Endodermal cell (in vitro differentiated cells): Measurements from ENCODE around the gene C1R. TPM values are rescaled to one million over a fixed set of nuclear protein-coding genes. Genes with fewer than 3 reads are reported as not detected.

Experiments used
- DNase-seq: peaks from one replicate; pipeline ENCODE4 v3.0.0-alpha.2; 2017
- H3K27ac ChIP-seq: 2 replicates; pipeline ENCODE4 v1.5.1; 2013; ENCODE audit warnings: mild to moderate bottlenecking, low read depth, low read length, moderate library complexity
- H3K27me3 ChIP-seq: 2 replicates; pipeline ENCODE4 v1.6.1; 2013; ENCODE audit warnings: mild to moderate bottlenecking, low read length, moderate library complexity; ENCODE audit not compliant: insufficient read depth, control insufficient read depth, poor library complexity, severe bottlenecking
- H3K36me3 ChIP-seq: 2 replicates; pipeline ENCODE4 v1.7.0; 2013; ENCODE audit warnings: mild to moderate bottlenecking, low read length, moderate library complexity; ENCODE audit not compliant: control insufficient read depth, insufficient read depth
- H3K4me1 ChIP-seq: one replicate; pipeline ENCODE4 v1.7.0; 2013; ENCODE audit warnings: low read length; ENCODE audit not compliant: control insufficient read depth, insufficient read depth
- H3K4me3 ChIP-seq: 2 replicates; pipeline ENCODE4 v1.5.1; 2013; ENCODE audit warnings: mild to moderate bottlenecking, low read length, moderate library complexity
- H3K9ac ChIP-seq: 2 replicates; pipeline ENCODE4 v1.6.1; 2013; ENCODE audit warnings: mild to moderate bottlenecking, low read length, moderate library complexity; ENCODE audit not compliant: poor library complexity, severe bottlenecking; ENCODE audit errors: extremely low read depth
- H3K9me3 ChIP-seq: 2 replicates; pipeline ENCODE4 v1.6.1; 2013; ENCODE audit warnings: mild to moderate bottlenecking, low read length, moderate library complexity; ENCODE audit not compliant: control insufficient read depth
- H3K27ac Mint-ChIP-seq: 2 replicates; pipeline ENCODE4 v1.8.0; 2020; ENCODE audit warnings: mixed read lengths
- H3K27me3 Mint-ChIP-seq: 2 replicates; pipeline ENCODE4 v1.8.0; 2021; ENCODE audit warnings: mild to moderate bottlenecking, mixed read lengths; ENCODE audit not compliant: insufficient read depth
- H3K36me3 Mint-ChIP-seq: 2 replicates; pipeline ENCODE4 v1.8.0; 2020; ENCODE audit warnings: low read depth, mixed read lengths
- H3K4me1 Mint-ChIP-seq: 2 replicates; pipeline ENCODE4 v1.8.0; 2020; ENCODE audit warnings: mixed read lengths
- H3K4me3 Mint-ChIP-seq: 2 replicates; pipeline ENCODE4 v1.8.0; 2020; ENCODE audit warnings: mild to moderate bottlenecking, moderate library complexity, mixed read lengths
- H3K9me3 Mint-ChIP-seq: 2 replicates; pipeline ENCODE4 v1.8.0; 2020; ENCODE audit warnings: mild to moderate bottlenecking, mixed read lengths
- CTCF ChIP-seq: fragments of 200-600 bp; sonication (generic); conservative IDR thresholded peaks from 2 replicates; pipeline ENCODE4 v1.5.0; 2021; ENCODE audit warnings: antibody characterized with exemption, mild to moderate bottlenecking
- WGBS, 2 experiments: methylation state at CpG; one replicate each; pipeline versions ENCODE4 v1.1.5 to v1.1.7; 2013; ENCODE audit warnings: missing lambda C conversion rate in 2 of 2, mixed read lengths in 1 of 2; ENCODE audit not compliant: insufficient coverage in 1 of 2, insufficient read length in 1 of 2; 5-methylcytosine and 5-hydroxymethylcytosine counted together
- total RNA-seq, 2 donors: library from RNA; stranded (reverse); fragmentation: NEBNext Ultra II Directional in 1 of 2; extraction: Animal tissue kit (Norgen Biotek cat#: 25700) in 1 of 2; gene quantifications; 2 replicates in 1 of 2; 3 replicates in 1 of 2; pipeline ENCODE4 v1.2.1, GENCODE V29; 2021

C1R gene
- total RNA-seq, 2 donors from 2014 or later, result 3.9 TPM

- peak overlapping the region; percentile 92 for H3K27ac Mint-ChIP-seq
- peaks cover 61% of the 10 kb centered on the region for H3K4me1 Mint-ChIP-seq
- Histone ChIP-seq H3K9ac (peak overlapping the region; percentile 75), H3K4me3 (peak overlapping the region; percentile 88), H3K36me3 (no peaks in the 10 kb centered on the region), H3K27ac (no peak overlapping the region), H3K9me3 (no peaks in the 10 kb centered on the region), H3K4me1 (peaks cover 14% of the 10 kb centered on the region), H3K27me3 (no peaks in the 10 kb centered on the region)
- H3K9me3 Mint-ChIP-seq, result no peaks in the 10 kb centered on the region
- 81 to 94% methylated on average over 12 to 17 of the region's 17 CpGs for whole genome bisulfite sequencing, 2 experiments
- TF ChIP-seq CTCF, result no peak
- peak; percentile 67 for DNase-seq
- peaks cover 3% of the 10 kb centered on the region for H3K27me3 Mint-ChIP-seq
- peaks cover 17% of the 10 kb centered on the region for H3K36me3 Mint-ChIP-seq
- peak overlapping the region; percentile 75 for H3K4me3 Mint-ChIP-seq
These were observed 35.8 kb upstream of the C1R start for GRCh38 chr12:7127916-7128626.

DNA sequence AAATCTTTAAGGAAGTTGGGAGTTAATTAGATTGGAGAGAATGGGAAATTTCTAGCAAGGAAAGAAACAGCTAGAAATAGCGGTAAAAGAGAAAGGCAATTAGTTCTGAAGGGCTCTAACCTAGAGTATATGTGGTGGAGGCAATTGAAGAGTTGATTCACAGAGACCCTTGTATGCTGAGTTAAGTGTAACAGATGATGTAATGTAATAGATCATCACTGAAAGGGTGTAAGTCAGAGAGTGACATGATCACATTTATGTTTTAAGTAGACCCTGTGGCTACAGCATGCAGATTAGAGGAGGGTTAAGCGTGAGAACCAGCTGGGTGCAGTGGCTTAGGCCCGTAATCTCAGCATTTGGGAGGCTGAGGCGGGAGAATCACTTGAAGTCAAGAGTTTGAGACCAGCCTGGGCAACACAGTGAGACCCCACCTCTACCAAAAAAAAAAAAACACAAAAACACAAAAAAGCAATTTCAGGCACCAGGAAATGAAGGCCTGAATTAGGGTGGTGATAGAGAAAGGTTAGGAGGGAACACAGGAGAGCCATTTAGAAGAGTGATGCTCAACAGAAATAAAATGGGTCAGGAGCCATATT lies 33.5 kb upstream of the C1R start:
- no peaks in the 10 kb centered on the region for H3K27me3 ChIP-seq
- WGBS, 2 experiments, result 82 to 90% methylated on average over 3 of the region's 4 CpGs
- no peaks in the 10 kb centered on the region for H3K9me3 Mint-ChIP-seq
- no peaks in the 10 kb centered on the region for H3K27me3 Mint-ChIP-seq
- DNase-seq, result no peak
- H3K9me3 ChIP-seq, result no peaks in the 10 kb centered on the region
- peaks cover 18% of the 10 kb centered on the region for H3K36me3 Mint-ChIP-seq
- no peaks in the 10 kb centered on the region for H3K36me3 ChIP-seq
- H3K4me1 Mint-ChIP-seq, result peaks cover 50% of the 10 kb centered on the region
- no peak overlapping the region for H3K4me3 ChIP-seq
- no peak overlapping the region for H3K9ac ChIP-seq
- H3K27ac Mint-ChIP-seq, result peak overlapping the region; percentile 14
- H3K4me1 ChIP-seq, result peaks cover 14% of the 10 kb centered on the region
- H3K27ac ChIP-seq, result no peak overlapping the region
- H3K4me3 Mint-ChIP-seq, result no peak overlapping the region
- TF ChIP-seq CTCF, result no peak

GRCh38 chr12:7123806-7124522 lies 31.7 kb upstream of the C1R start:
- Histone ChIP-seq H3K27me3 (no peaks in the 10 kb centered on the region), H3K27ac (no peak overlapping the region), H3K4me3 (no peak overlapping the region), H3K9ac (no peak overlapping the region), H3K4me1 (peaks cover 9% of the 10 kb centered on the region), H3K9me3 (no peaks in the 10 kb centered on the region), H3K36me3 (no peaks in the 10 kb centered on the region)
- DNase-seq, result no peak
- no peaks in the 10 kb centered on the region for H3K27me3 Mint-ChIP-seq
- WGBS, 2 experiments, result 89% methylated on average over 1 to 9 of the region's 11 CpGs
- no peak for TF ChIP-seq CTCF
- H3K4me3 Mint-ChIP-seq, result peak overlapping the region; percentile 25
- H3K9me3 Mint-ChIP-seq, result no peaks in the 10 kb centered on the region
- peaks cover 18% of the 10 kb centered on the region for H3K36me3 Mint-ChIP-seq
- H3K27ac Mint-ChIP-seq, result peak overlapping the region; percentile 48
- H3K4me1 Mint-ChIP-seq, result peaks cover 46% of the 10 kb centered on the region
